ENCODE data around the gene RNF34.

Gene RNF34

DNA sequence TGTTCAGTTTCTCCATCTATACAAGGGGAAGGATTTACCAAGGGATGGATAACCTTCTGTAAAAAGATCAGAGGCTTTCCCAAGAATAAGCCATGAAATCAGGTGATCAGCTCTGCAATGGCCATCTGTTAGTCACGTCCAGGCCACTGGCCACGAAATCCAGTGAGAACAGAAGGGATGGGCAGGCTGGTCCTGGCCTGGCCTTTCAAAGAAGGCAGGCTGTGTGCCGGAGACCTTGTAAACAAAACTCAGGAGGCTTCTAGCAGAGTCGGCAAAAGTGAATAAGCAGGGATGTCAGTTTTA is 68.5 kb downstream of the RNF34 start:
- no peak for DNase-seq

GRCh38 chr12:121470751-121471150 is 70.8 kb downstream of the RNF34 start:
- DNase-seq: no peak

- DNase-seq: peak; percentile 27
Observed at GRCh38 chr12:121472150-121472905, 72.4 kb downstream of the RNF34 start.

All from NCI-H510A treated with DMSO at 0.1 percent for 48 hours (cell line).